VCaP (cell line): Measurements from ENCODE around the gene HS2ST1.

Experiments used
- H3K27ac ChIP-seq: fragments of 450-650 bp; 2 replicates; pipeline ENCODE4 v1.5.1; 2017
- TF ChIP-seq, protein P1 (sequence below): fragments of 450-650 bp; conservative IDR thresholded peaks from 2 replicates; pipeline ENCODE4 v1.5.1; 2017; ENCODE audit warnings: mild to moderate bottlenecking, moderate library complexity

The HS2ST1 gene

DNA sequence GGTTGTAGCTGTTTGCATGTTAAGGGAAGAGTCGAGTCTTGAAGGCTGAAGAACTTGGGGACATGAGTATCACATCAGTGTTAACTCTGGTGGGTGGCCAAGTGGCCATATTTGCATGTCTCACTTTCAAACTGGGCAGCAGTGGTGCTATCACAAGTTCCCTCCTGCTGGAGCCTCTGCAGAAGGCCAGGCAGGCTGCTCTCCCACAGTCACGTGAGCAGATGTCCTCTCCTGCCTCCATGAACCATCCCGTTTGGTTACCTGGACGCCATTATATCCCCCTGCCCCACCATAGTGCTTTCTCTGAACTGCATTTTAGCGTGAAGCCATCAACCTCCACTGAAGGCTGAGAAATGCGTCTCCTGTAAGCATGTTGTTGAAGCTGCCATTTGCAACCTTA lies 209.2 kb downstream of the HS2ST1 start:
- no peak overlapping the region for H3K27ac ChIP-seq
- TF ChIP-seq, protein P1, sequence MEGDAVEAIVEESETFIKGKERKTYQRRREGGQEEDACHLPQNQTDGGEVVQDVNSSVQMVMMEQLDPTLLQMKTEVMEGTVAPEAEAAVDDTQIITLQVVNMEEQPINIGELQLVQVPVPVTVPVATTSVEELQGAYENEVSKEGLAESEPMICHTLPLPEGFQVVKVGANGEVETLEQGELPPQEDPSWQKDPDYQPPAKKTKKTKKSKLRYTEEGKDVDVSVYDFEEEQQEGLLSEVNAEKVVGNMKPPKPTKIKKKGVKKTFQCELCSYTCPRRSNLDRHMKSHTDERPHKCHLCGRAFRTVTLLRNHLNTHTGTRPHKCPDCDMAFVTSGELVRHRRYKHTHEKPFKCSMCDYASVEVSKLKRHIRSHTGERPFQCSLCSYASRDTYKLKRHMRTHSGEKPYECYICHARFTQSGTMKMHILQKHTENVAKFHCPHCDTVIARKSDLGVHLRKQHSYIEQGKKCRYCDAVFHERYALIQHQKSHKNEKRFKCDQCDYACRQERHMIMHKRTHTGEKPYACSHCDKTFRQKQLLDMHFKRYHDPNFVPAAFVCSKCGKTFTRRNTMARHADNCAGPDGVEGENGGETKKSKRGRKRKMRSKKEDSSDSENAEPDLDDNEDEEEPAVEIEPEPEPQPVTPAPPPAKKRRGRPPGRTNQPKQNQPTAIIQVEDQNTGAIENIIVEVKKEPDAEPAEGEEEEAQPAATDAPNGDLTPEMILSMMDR = no peak

DNA sequence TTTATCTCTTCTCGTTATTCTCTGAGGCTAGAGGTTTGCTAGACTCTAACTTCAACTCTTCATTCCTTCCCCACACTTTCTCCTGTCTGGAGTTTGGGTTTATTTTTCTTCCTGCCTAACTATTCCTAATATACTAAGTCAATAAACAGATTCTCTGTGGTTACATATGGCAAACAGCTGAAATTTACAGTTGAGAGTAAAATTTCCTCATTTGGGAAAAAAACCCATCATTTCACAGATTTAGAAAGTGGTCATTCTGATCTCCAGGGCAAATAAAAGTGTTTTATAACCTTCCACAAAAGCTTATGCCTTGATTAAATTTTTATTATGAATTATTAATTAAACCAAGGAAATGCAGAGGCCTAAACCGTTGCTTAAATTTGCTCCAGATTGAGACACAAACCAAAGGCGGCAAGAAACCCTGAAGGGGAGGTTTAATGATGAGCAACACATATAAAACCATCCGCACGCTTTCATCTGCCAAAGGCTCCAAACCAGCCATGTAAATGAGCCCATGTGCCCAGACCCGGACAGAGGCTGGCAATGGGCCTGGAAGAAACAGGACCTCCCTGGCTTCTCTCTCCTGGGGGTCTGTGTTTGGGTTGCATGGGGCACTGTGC lies 212.6 kb downstream of the HS2ST1 start:
- TF ChIP-seq, protein P1 = no peak
- H3K27ac ChIP-seq = no peak overlapping the region

DNA sequence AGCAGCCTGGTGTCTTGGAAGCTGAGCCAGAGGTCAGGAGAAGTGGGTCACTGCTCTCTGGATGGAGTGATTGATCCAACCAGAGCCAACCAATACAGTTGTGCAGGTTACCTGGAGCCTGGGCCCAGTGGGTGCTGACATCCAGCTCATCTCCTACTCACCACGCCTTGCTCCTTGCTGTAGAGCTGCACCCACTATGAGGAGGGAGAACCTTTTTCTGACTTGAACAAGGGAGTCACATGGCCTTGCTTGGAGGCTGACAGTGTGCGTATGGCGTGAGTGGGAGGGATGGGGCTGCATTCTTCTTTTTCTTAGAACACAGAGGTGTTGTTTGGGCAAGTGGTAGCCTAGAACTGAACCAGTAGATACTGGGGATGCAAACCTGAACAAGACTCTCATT lies 213.1 kb downstream of the HS2ST1 start:
- TF ChIP-seq, protein P1 = no peak

DNA sequence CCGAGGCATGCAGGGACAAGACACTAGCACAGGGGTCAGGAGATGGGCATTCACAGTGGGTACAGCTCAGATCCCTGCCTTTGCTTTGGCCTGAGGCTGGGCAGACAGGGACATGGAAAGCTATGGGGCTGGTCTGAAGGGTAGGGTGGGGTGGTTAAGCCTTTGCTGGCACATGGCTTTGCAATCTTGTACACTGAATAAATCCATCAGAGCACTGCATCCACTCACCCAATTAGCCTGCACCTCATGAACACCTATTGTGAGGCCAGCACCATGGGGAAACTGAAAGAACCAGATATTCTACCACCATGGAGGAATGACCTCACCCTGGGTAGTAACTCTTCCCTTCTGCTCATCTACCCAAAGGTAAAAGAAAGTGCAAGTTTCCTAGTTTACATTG lies 214.6 kb downstream of the HS2ST1 start:
- H3K27ac ChIP-seq = no peak overlapping the region
- TF ChIP-seq, protein P1 = no peak

More for the DNA sequence above, 213.1 kb downstream of the HS2ST1 start:
- no peak overlapping the region for H3K27ac ChIP-seq

DNA sequence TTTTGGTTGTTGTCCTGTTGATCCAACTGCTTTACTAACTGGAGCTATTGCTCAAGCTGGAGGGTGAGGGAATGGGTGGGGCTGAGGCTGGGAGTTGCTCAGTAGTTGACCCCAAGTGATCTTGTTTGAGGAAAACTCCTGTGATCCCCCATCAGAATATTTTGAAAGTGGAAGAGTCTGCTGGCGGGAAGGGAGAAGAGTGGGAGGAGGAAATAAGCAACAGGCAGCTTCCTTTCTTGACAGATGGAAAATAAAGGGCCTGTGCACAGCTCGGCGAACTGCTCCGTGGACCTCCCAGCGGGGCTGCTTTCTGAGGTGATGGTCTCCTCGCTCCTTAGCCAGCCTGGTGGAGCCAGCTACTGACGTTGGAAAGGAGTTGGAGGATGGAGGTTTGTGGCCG lies 215.2 kb downstream of the HS2ST1 start:
- TF ChIP-seq, protein P1 = no peak
- H3K27ac ChIP-seq = no peak overlapping the region

DNA sequence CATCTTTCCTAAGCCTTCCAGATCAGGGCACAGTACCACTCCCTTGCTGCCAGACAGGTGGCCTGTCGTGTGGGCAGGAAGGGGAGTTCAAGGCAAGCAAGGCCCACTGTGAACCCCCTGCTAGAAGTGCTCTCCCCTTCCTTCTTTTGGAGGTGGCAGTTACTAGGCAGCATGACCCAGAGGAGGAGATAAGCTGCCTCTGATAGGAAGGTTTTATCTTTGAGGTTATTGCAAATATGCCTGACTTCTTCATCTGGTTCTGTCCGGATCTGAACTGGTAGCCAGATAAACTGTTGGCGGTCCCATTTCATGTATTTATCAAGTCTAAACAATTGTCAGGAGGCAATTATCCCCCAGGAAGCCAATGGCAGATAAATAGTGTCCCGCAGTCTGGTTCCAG lies 216.0 kb downstream of the HS2ST1 start:
- TF ChIP-seq, protein P1 = no peak
- H3K27ac ChIP-seq = no peak overlapping the region

DNA sequence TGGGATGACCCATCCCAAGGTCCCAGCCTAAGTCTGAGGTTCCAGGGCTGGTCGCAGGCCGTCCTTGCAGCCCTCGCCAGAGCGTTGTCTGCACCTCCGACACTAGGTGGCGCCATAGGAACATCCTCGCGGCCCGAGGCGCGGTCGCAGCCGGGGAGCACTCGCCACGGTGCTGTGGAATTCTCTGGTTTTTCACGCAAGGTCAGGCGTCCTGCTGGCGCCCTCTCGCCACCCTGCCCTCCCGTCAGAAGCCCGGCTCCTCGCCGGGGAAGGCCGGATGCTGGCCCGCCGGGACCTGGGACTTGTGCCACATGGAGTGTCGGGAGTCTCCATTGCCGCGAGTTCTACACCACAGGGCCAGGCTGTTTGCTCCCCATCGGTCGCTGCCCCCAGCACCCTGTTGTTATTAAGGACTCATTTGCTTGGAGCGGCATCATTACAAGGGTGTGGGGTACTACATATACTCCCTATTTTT lies 217.4 kb downstream of the HS2ST1 start:
- TF ChIP-seq, protein P1 = peak; percentile 94
- peak overlapping the region; percentile 18; the same call in 1 of the 2 replicates for H3K27ac ChIP-seq
